DND-41 (cell line): ENCODE measurements around the gene SGCG.

ENCODE experiments used
- CTCF ChIP-seq: IDR thresholded peaks from 2 replicates; pipeline ENCODE4 v1.5.1; 2012; ENCODE audit warnings: borderline replicate concordance, low read length, moderate library complexity, mild to moderate bottlenecking; ENCODE audit not compliant: poor library complexity, severe bottlenecking; ENCODE audit errors: extremely low read depth
- EZH2 ChIP-seq: IDR thresholded peaks from 3 replicates; pipeline ENCODE4 v1.6.1; 2012; ENCODE audit warnings: borderline replicate concordance, low read depth, mild to moderate bottlenecking, moderate library complexity, low read length, inconsistent platforms; ENCODE audit not compliant: severe bottlenecking

GRCh38 chr13:23144431-23144830 is 36.3 kb upstream of the SGCG start:
- TF ChIP-seq CTCF, result no peak
- no peak for TF ChIP-seq EZH2
